ENCODE measurements around the gene ZHX3. TPM values are rescaled to one million over a fixed set of nuclear protein-coding genes. Genes with fewer than 3 reads are reported as not detected.

ZHX3 gene
- total and polyA plus RNA-seq, 10 of the 15 experiments (the other 5 are each of a cell fraction or from before 2014, with no cell fraction given) = 1.3 to 14.0 (median 5.0) TPM

DNA sequence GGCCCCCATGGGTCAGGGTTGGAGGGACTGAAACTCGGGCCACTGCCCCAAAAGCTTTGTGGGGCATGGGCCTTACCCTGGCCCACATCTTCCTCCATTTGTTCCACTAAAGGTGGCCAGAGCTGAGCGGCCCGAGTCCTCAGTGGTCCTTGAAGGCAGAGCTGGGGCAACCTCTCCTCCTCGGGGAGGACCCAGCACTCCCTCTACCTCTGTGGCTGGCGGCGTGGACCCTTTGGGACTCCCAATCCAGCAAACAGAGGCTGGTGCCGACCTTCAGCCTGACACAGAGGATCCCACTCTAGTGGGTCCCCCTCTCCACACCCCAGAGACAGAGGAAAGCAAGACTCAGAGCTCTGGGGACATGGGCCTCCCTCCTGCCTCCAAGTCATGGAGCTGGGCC, 32.4 kb upstream of the ZHX3 start (continued):
- TF ChIP-seq ZNF24 (IDR thresholded peaks at IDR 0.05) (no peak), NRF1 (conservative IDR thresholded peaks at IDR 0.05; ENCODE audit: low read depth, low read length) (no peak), IKZF1 (conservative IDR thresholded peaks at IDR 0.05) (no peak), CBX5 (IDR thresholded peaks at IDR 0.05; ENCODE audit: low read depth) (no peak), SMARCA5 (IDR thresholded peaks at IDR 0.05) (no peak)

DNA sequence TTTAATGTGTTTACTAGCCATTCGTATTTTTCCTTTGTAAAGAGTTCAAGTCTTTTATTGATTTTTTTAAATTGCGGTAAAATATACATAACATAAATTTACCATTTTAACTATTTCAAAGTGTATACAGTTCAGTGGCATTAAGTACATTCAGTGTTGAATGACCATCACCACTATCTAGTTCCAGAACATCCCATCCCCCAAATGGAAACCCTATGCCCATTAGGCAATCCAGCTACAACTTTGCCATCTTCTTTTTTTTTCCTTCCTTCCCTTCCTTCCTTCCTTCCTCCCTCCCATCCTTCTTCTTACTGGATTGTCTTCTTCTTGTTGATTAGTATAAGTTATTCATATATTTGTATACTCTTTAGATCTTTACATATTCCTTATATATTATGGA, 31.7 kb upstream of the ZHX3 start:
- Histone ChIP-seq H3K9ac (ENCODE audit: control insufficient read depth, insufficient read depth, low read length) (no peak overlapping the region), H3K79me2 (ENCODE audit: control insufficient read depth, insufficient read depth, low read length) (no peaks in the 10 kb centered on the region), H3K4me2 (ENCODE audit: control insufficient read depth, insufficient read depth) (no peak overlapping the region), H3K4me1 (ENCODE audit: control insufficient read depth, insufficient read depth, low read length) (no peaks in the 10 kb centered on the region), H2AFZ (ENCODE audit: control insufficient read depth, low read depth, low read length) (no peak overlapping the region), H3K27me3 (replicated peaks in 1 of 2; ENCODE audit: control insufficient read depth in 2 of 2, insufficient read depth in 2 of 2, low read length in 1 of 2) (no peaks in the 10 kb centered on the region), H3K27ac (ENCODE audit: control insufficient read depth, insufficient read depth) (no peak overlapping the region), H3K36me3 (ENCODE audit: control insufficient read depth in 2 of 2, insufficient read depth in 2 of 2, low read length in 1 of 2) (no peaks in the 10 kb centered on the region), H3K9me3 (replicated peaks; ENCODE audit: control insufficient read depth, insufficient read depth, low read length) (no peaks in the 10 kb centered on the region), H3K4me3 (no peak overlapping the region), H4K20me1 (ENCODE audit: control insufficient read depth, insufficient read depth) (no peaks in the 10 kb centered on the region)
- ChIA-PET SMC1A (ENCODE audit: uncharacterized antibody, unreplicated experiment) (interaction anchor here (1.5 kb wide), 1 partner anchor 9 kb away, joined by 3 read pairs; the partner anchor contains the start of gene LPIN3), CTCF (interaction anchor here (1.9 kb wide), 1 partner anchor 62 kb away, joined by 6 read pairs; no protein-coding TSS in a partner anchor), RAD21 (ENCODE audit: unreplicated experiment) (no interaction called here), POLR2A (no interaction called here)
- 53% methylated on average over 2 of the region's 2 CpGs for WGBS (ENCODE audit: insufficient coverage, insufficient replicate concordance, low lambda C conversion rate, missing lambda C conversion rate)
- in situ Hi-C loops (cut with MboI) (no loop called here), intact Hi-C loops (cut with micrococcal nuclease; ENCODE audit: unreplicated experiment) (no loop called here)
- no TSS peak for BruUV-seq (replicated peaks)
- DNase-seq (ENCODE audit: low read depth, low spot score) (no peak), FAIRE-seq (no peak), ATAC-seq (no peak)
- TF ChIP-seq MLLT1 (IDR thresholded peaks at IDR 0.05) (no peak), FOXM1 (IDR thresholded peaks at IDR 0.05; ENCODE audit: low read depth, low read length) (no peak), NKRF (conservative IDR thresholded peaks at IDR 0.05) (no peak), SUZ12 (IDR thresholded peaks at IDR 0.05; ENCODE audit: unreplicated experiment) (no peak), SMAD5 (IDR thresholded peaks at IDR 0.05; ENCODE audit: low read depth) (no peak), EED (IDR thresholded peaks at IDR 0.05; ENCODE audit: low read depth) (no peak), SUPT20H (IDR thresholded peaks at IDR 0.05; ENCODE audit: borderline replicate concordance, control insufficient read depth, low read depth, low read length) (no peak), PRDM15 (CRISPR knock-in tag; IDR thresholded peaks at IDR 0.05) (no peak)
- TF ChIP-seq, protein P1, sequence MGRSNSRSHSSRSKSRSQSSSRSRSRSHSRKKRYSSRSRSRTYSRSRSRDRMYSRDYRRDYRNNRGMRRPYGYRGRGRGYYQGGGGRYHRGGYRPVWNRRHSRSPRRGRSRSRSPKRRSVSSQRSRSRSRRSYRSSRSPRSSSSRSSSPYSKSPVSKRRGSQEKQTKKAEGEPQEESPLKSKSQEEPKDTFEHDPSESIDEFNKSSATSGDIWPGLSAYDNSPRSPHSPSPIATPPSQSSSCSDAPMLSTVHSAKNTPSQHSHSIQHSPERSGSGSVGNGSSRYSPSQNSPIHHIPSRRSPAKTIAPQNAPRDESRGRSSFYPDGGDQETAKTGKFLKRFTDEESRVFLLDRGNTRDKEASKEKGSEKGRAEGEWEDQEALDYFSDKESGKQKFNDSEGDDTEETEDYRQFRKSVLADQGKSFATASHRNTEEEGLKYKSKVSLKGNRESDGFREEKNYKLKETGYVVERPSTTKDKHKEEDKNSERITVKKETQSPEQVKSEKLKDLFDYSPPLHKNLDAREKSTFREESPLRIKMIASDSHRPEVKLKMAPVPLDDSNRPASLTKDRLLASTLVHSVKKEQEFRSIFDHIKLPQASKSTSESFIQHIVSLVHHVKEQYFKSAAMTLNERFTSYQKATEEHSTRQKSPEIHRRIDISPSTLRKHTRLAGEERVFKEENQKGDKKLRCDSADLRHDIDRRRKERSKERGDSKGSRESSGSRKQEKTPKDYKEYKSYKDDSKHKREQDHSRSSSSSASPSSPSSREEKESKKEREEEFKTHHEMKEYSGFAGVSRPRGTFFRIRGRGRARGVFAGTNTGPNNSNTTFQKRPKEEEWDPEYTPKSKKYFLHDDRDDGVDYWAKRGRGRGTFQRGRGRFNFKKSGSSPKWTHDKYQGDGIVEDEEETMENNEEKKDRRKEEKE (IDR thresholded peaks at IDR 0.05) = no peak
